K562 (cell line): ENCODE results near the gene ADAMTS1. TPM values are rescaled to one million over a fixed set of nuclear protein-coding genes. Genes with fewer than 3 reads are reported as not detected.

Experiments used
- ATAC-seq: fragments of 200-7000 bp; cut with Tn5 transposase; 3 replicates; pipeline ENCODE4 v1.9.1; 2020; ENCODE audit warnings: moderate library complexity
- BruUV-seq: library from RNA; stranded (reverse); fragments of 400-500 nt; replicated peaks from 2 replicates; lab custom pipeline; 2021; lab: Mats Ljungman, UMichigan
- CTCF ChIA-PET: fragments of 300-600 bp; formaldehyde crosslinking; extraction: SDS; loops from one replicate; lab custom pipeline; 2021; ENCODE audit warnings: low intra/inter-chr PET ratio; lab: Yijun Ruan, JAX
- POLR2A ChIA-PET: fragments of 300-600, 350-650 bp; sonication (Branson Sonifier 250); formaldehyde crosslinking; extraction: SDS; loops from one replicate; lab custom pipeline; 2021; ENCODE audit warnings: antibody characterized with exemption, inconsistent platforms; lab: Yijun Ruan, JAX
- DNase-seq, 4 experiments: peaks; one replicate each; pipeline versions ENCODE4 v3.0.0 to v3.0.0-alpha.2; 2011 to 2018; ENCODE audit warnings: low spot score in 3 of 4, mixed read lengths in 3 of 4; ENCODE audit errors: extremely low read depth in 1 of 4
- FAIRE-seq: peaks from 2 replicates; lab custom pipeline; 2011; peaks lifted over from hg19 to GRCh38; lab: Jason Lieb, UNC
- H2AFZ ChIP-seq: 2 replicates; pipeline ENCODE4 v1.6.0; 2011; ENCODE audit warnings: low read depth, low read length, control low read depth, inconsistent platforms
- H3K27ac ChIP-seq: fragments of 200-600 bp; 3 replicates; pipeline ENCODE4 v1.8.0; 2011; ENCODE audit warnings: low read depth, mild to moderate bottlenecking, control low read depth, inconsistent platforms, low read length, moderate library complexity, mixed read lengths; ENCODE audit errors: extremely low read depth
- H3K27me3 ChIP-seq, 2 experiments: fragments of 300-600 bp in 1 of 2; 2 replicates in 1 of 2; 3 replicates in 1 of 2; pipeline versions ENCODE4 v1.6.0 to v1.8.0; 2011; ENCODE audit warnings: inconsistent platforms in 2 of 2, low read length in 2 of 2, mild to moderate bottlenecking in 1 of 2, mixed read lengths in 1 of 2, moderate library complexity in 1 of 2; ENCODE audit not compliant: control insufficient read depth in 2 of 2, insufficient read depth in 2 of 2
- H3K36me3 ChIP-seq: fragments of 300-600 bp; 3 replicates; pipeline ENCODE4 v1.8.0; 2011; ENCODE audit warnings: mild to moderate bottlenecking, low read length, inconsistent platforms; ENCODE audit not compliant: control insufficient read depth, insufficient read depth
- H3K4me1 ChIP-seq, 2 experiments: fragments of 200-600 bp in 1 of 2; replicated peaks in 1 of 2; 2 replicates in 1 of 2; 3 replicates in 1 of 2; pipeline versions ENCODE4 v1.5.1 to v1.8.0; 2011; ENCODE audit warnings: inconsistent platforms in 2 of 2, low read length in 2 of 2, mild to moderate bottlenecking in 1 of 2, mixed read lengths in 1 of 2, moderate library complexity in 1 of 2; ENCODE audit not compliant: control insufficient read depth in 2 of 2, insufficient read depth in 2 of 2
- H3K4me2 ChIP-seq: 2 replicates; pipeline ENCODE4 v1.6.1; 2011; ENCODE audit warnings: low read length, control low read depth, inconsistent platforms, mixed read lengths; ENCODE audit not compliant: insufficient read depth
- H3K4me3 ChIP-seq: fragments of 200-600 bp; sonication (generic), shearing (Covaris generic); 2 replicates; pipeline ENCODE4 v1.5.1; 2016; ENCODE audit warnings: control low read depth, inconsistent platforms
- H3K79me2 ChIP-seq: fragments of 200-600 bp; 3 replicates; pipeline ENCODE4 v1.8.0; 2011; ENCODE audit warnings: low read length, inconsistent platforms; ENCODE audit not compliant: control insufficient read depth, insufficient read depth
- H3K9ac ChIP-seq, 2 experiments: 2 replicates each; pipeline versions ENCODE4 v1.6.0 to v1.6.1; 2011; ENCODE audit warnings: low read depth in 2 of 2, low read length in 2 of 2, control low read depth in 1 of 2, inconsistent platforms in 1 of 2, mild to moderate bottlenecking in 1 of 2, mixed read lengths in 1 of 2; ENCODE audit not compliant: insufficient read depth in 1 of 2
- H3K9me1 ChIP-seq: one replicate; pipeline ENCODE4 v1.6.0; 2011; ENCODE audit warnings: inconsistent platforms, mild to moderate bottlenecking, low read length, moderate library complexity; ENCODE audit not compliant: control insufficient read depth, insufficient read depth
- H3K9me3 ChIP-seq: replicated peaks from 2 replicates; pipeline ENCODE4 v1.5.1; 2011; ENCODE audit warnings: low read depth, low read length, inconsistent platforms; ENCODE audit not compliant: control insufficient read depth, insufficient read depth
- H4K20me1 ChIP-seq: replicated peaks from 2 replicates; pipeline ENCODE4 v1.6.1; 2011; ENCODE audit warnings: low read length, inconsistent platforms, mixed read lengths; ENCODE audit not compliant: control insufficient read depth, insufficient read depth
- HMGN3 ChIP-seq: IDR thresholded peaks from 2 replicates; pipeline ENCODE4 v1.6.1; 2011; ENCODE audit warnings: borderline replicate concordance, low read depth, mild to moderate bottlenecking, mixed read lengths, low read length; ENCODE audit not compliant: insufficient read length; ENCODE audit errors: extremely low read depth
- MAZ ChIP-seq, 2 experiments: fragments of 450-650 bp in 1 of 2; sonication (generic) in 1 of 2; formaldehyde crosslinking; IDR thresholded peaks in 1 of 2; conservative IDR thresholded peaks in 1 of 2; 2 replicates each; pipeline versions ENCODE4 v1.4.0 to v1.5.0; 2020; ENCODE audit warnings: mild to moderate bottlenecking in 1 of 2, missing genetic modification reagents in 1 of 2
- POLR2G ChIP-seq: fragments of 200-400 bp; formaldehyde crosslinking; IDR thresholded peaks from 2 replicates; pipeline ENCODE4 v1.6.1; 2017; ENCODE audit warnings: low read depth, mild to moderate bottlenecking, antibody characterized with exemption, low read length, moderate library complexity
- WGBS: fragments of 100-300 bp; shearing (Covaris generic); methylation state at CpG from one replicate; pipeline ENCODE4 v1.1.6; 2016; ENCODE audit warnings: low coverage, mixed read lengths; ENCODE audit not compliant: insufficient coverage; ENCODE audit errors: missing lambda C conversion rate; 5-methylcytosine and 5-hydroxymethylcytosine counted together
- in situ Hi-C: fragments of 300-500 bp; cut with MboI; formaldehyde crosslinking; loops from 4 replicates; pipeline ENCODE4 v1.15.0; 2018; ENCODE audit warnings: inconsistent platforms, mixed read lengths
- intact Hi-C: fragments of 100-400 bp; cut with micrococcal nuclease; formaldehyde crosslinking; loops from 2 replicates; pipeline ENCODE4 v1.14.2; 2022
- polyA plus RNA-seq, 8 experiments: library from polyadenylated mRNA; depleted of rRNA in 4 of 8; stranded (reverse) in 5 of 8; unstranded in 3 of 8; fragments of >200 nt; fragmentation: Nextera tagmentation in 2 of 8; fragmentation: Illumina TruSeq in 1 of 8; extraction: Ambion mirVana in 2 of 8; extraction: Trizol in 1 of 8; gene quantifications; 2 replicates each; pipeline versions ENCODE4 v1.2.1 to v1.2.3, GENCODE V29; 2011 to 2014; ENCODE audit warnings: inconsistent platforms in 1 of 8, missing spikeins in 1 of 8
- total RNA-seq, 7 experiments: library from RNA; depleted of rRNA in 6 of 7; stranded (reverse); fragments of >200 nt in 6 of 7; fragmentation: Illumina TruSeq in 2 of 7; extraction: Trizol in 2 of 7; gene quantifications; 2 replicates each; pipeline versions ENCODE4 v1.2.1 to v1.2.3, GENCODE V29; 2011 to 2021; ENCODE audit warnings: low replicate concordance in 1 of 7

ADAMTS1 gene
- total and polyA plus RNA-seq, 9 of the 15 experiments (the other 6 are each of a cell fraction or from before 2014, with no cell fraction given): 0.01 to 0.58 TPM; not detected in 7

GRCh38 chr21:26888931-26889330 lies 43.7 kb upstream of the ADAMTS1 start:
- ATAC-seq: no peak
- H3K9me1 ChIP-seq: no peaks in the 10 kb centered on the region
- in situ Hi-C loops: no loop called here
- TF ChIP-seq POLR2G (no peak), MAZ (CRISPR knock-in tag; conservative IDR thresholded peaks at IDR 0.05 in 1 of 2, IDR thresholded peaks at IDR 0.05 in 1 of 2) (no peak)
- TF ChIP-seq, all 486 proteins: peak for 0
- Histone ChIP-seq H3K9me3 (0 out of 2 replicates have a peak, but pooled peaks cover 2% of the 10 kb centered on the region), H4K20me1 (no peaks in the 10 kb centered on the region), H3K4me2 (no peak overlapping the region), H2AFZ (no peak overlapping the region), H3K4me1 (no peaks in the 10 kb centered on the region), H3K79me2 (no peaks in the 10 kb centered on the region), H3K36me3 (no peaks in the 10 kb centered on the region), H3K4me3 (no peak overlapping the region), H3K9ac (no peak overlapping the region), H3K27me3 (no peaks in the 10 kb centered on the region), H3K27ac (no peak overlapping the region)
- no peak for DNase-seq
- intact Hi-C loops: no loop called here
- CTCF ChIA-PET: no interaction called here
- no TSS peak for BruUV-seq
- POLR2A ChIA-PET: no interaction called here
- no peak for FAIRE-seq
- WGBS: 0% methylated on average over 5 of the region's 5 CpGs

GRCh38 chr21:26888256-26888655 lies 43.0 kb upstream of the ADAMTS1 start:
- intact Hi-C loops: no loop called here
- POLR2A ChIA-PET: no interaction called here
- H4K20me1 ChIP-seq: no peaks in the 10 kb centered on the region
- no peak overlapping the region for H3K4me3 ChIP-seq
- no peaks in the 10 kb centered on the region for H3K79me2 ChIP-seq
- H3K36me3 ChIP-seq: no peaks in the 10 kb centered on the region
- no peaks in the 10 kb centered on the region for H3K9me1 ChIP-seq
- no peak overlapping the region for H3K27ac ChIP-seq
- H3K4me1 ChIP-seq: no peaks in the 10 kb centered on the region
- no peak overlapping the region for H3K9ac ChIP-seq
- 0 out of 2 replicates have a peak, but pooled peaks cover 2% of the 10 kb centered on the region for H3K9me3 ChIP-seq
- no TSS peak for BruUV-seq
- no peak overlapping the region for H3K4me2 ChIP-seq
- no peaks in the 10 kb centered on the region for H3K27me3 ChIP-seq
- no peak for ATAC-seq
- in situ Hi-C loops: no loop called here
- H2AFZ ChIP-seq: no peak overlapping the region
- TF ChIP-seq HMGN3: no peak
- TF ChIP-seq, all 486 proteins: peak for 0
- CTCF ChIA-PET: no interaction called here
- no peak for FAIRE-seq
- DNase-seq: no peak
